CD4-positive, alpha-beta T cell treated with Interleukin-17A for 1 hour (primary cell): ENCODE data around the gene CYTH3.
"Not testable (repeated sequence)": the region's sequence is repeated elsewhere in the genome, so short reads cannot be mapped to it uniquely, and the experiment has no call there.

Source experiments
- DNase-seq: peaks from one replicate; pipeline ENCODE4 v3.0.0-alpha.2; 2020

CYTH3 gene, protein sequence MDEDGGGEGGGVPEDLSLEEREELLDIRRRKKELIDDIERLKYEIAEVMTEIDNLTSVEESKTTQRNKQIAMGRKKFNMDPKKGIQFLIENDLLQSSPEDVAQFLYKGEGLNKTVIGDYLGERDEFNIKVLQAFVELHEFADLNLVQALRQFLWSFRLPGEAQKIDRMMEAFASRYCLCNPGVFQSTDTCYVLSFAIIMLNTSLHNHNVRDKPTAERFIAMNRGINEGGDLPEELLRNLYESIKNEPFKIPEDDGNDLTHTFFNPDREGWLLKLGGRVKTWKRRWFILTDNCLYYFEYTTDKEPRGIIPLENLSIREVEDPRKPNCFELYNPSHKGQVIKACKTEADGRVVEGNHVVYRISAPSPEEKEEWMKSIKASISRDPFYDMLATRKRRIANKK

DNA sequence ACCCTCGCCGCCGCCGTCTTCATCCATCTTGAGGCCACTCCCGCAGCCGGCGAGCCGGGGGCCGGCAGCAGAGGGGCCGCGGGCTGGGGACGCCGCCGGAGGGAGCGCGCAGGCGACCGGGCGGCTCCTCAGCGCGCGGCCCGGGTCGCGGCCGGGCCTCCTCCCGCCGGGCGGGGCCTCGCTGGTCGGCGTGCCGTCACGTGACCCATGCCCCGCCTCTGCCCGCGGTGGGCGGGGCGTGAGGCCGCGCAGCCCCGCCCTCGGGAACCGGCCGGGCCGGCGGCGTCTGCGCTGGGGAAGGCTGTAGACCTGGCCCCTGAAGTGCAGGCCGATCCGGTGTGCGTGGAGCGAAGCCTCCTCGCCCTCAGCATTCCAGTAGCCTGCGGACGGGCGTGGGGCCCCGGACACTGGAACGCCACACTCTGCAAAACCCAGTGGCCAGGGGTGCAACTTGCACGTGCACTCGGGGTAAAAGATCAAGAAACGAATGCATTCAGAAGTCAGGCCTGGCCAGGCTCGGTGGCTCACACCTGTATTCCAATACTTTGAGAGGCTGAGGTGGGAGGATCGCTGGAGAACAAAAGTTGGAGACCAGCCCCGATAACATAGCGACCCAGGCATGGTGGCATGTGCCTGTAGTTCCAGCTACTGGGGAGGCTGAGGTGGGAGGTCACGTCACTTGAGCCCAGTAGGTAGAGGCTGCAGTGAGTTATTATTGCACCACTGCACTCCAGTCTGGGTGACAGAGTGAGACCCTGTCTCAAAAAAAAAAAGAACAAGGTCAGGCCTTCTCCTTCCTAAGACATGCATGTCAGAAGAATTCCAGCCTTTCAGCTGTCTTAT, at the start of gene CYTH3:
Gene CYTH3, minus strand, starts transcription at position 144 of the 843 bp plus-strand sequence. Its CDS starts 117 bp downstream, at position 27.
- DNase-seq: peak; percentile 82

DNA sequence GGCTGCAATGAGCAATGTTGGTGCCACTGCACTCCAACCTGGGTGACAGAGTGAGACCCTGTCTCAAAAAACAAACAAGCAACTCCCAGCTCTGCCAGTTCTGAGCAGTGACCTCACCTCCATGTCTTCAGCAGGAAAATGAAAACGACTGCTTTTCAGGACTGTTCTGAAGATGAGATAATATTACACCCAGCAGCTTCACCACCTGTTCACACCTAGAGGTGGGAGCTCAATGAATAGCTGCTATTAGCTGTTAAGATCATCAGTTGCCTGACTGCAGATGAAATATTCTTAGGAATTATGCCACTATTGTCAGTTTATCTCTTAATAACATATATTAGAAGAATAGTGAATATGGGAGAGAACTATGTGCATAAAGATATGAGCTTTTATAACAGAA, 48.4 kb upstream of the CYTH3 start:
- DNase-seq: no peak

DNA sequence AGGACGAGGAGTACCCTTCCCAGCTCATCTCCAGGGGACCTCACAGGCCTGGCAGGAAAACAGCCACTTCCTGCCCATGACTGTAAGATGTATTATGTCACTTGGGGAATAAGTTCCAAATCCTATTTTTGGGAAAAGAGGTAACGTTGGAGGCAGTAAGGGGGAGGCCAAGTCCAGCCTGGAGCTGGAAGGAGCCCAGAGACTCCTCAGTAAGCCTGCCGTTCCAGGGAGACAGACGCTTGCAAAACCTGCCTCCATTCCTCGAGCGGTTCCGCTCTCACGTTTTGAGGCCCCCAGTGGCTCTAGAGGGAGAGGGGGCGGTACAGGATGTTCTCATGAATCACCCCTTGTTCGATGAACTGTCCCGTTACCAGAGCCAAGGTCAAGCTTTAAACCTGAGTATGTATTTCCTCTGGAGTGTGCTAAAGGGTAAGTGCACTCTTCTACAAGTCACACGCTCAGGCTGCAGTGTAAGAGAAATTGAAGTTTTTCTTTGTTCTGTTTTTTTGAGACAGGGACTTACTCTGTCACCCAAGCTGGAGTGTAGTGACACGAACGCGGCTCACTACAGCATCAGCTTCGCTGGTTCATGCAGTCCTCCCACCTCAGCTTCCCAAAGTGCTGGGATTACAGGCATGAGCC, 45.5 kb upstream of the CYTH3 start:
- DNase-seq: no peak

DNA sequence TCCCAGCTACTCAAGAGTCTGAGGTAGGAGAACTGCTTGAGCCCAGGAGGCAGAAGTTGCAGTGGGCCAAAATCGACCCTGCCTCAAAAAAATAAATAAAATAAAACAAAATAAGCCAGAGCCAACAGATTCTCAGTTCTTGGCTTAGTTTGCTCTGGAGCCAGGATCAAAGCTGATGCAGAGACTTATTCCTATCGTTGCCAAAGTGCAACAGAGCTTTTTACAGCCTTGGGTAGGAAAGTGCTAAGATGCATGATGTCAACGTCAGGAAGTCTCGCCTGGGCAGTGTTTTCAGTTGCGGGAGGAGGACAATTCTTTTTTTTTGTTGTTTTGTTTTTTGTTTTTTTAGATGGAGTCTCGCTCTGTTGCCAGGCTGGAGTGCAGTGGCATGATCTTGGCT, 43.8 kb upstream of the CYTH3 start:
- DNase-seq: no peak

DNA sequence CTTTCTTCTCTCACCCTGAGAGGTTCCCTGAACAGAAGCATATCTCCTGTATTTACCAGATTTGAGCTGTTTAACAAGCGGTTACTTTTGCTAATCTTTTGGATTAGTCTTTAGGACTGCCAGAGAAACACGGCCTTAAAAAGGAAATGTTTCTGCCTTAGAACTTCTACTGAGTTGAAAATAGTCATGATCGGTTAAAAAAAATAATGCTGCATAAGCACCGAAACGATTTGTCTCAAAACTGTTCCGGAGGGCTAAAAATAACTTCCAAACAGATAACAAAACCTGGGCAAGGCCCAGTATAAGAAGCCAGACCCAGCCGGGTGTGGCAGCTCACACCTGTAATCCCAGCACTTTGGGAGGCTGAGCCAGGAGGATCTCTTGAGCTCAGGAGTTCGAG, 43.3 kb upstream of the CYTH3 start:
- no peak for DNase-seq

DNA sequence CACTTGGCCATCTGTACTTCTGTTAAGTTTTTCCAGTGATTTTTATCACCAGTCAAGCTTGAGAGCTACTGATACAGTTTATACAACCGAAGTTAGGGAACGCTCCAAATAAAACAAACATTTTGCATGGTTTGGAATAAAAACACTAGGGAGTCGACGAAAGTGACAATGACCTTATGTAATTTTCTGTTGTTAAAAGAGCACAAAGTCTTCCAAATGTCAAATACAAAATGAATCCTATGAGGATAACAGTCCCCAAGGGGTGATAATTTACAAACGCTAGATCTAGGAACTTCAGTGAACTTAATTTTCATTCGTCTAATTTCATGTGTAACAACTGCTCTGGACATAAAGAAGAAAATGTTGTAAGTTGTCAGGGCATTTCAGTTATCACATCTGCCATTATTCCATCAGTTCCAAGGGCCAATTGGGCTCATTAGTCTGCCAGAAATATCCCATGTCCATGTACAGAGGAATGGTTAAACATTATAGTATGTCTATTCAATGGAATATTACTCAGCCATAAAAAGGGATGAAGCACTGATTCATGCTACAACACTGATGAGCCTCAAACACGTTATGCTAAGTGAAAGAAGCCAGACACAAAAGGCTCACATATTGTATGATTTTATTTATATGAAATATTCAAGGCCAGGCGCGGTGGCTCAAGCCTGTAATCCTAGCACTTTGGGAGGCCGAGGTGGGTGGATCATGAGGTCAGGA, 38.0 kb upstream of the CYTH3 start:
- no peak for DNase-seq

DNA sequence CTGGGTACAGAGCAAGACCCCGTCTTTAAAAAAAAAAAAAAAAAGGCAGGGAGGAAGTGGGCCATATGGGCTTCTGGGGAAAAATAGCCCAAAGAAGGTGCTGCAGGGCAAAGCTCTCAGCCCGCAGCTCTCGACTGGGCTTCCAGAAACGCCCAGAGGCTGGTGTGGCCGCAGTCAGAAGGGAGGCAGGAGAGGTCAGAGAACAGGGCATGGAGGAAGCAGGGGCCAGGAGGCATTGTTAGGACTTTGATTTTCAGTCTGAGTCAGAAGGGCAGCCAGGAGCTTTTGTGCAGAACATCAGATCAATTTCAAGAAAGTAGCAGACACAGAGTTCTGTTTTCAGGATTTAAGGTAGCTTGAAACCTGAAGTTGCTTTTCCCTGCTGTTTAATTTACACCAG, 35.3 kb upstream of the CYTH3 start:
- no peak for DNase-seq

DNA sequence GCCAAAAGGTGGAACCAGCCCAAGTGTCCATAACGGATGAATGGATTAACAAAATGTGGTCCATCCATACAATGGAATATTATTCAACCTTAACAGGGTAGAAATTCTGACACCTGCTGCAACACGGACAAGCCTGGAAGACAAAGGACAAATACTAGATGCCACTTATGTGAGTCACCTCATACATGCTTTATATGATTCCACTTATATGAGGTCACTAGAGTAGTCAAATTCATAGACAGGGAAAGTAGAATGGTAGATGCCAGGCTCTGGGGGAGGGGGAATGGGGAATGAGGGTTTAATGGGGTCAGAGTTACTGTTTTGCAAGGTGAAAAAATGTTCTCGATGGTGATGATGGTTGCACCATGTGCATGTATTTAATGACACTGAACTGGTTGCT, 34.0 kb upstream of the CYTH3 start:
- DNase-seq: no peak

DNA sequence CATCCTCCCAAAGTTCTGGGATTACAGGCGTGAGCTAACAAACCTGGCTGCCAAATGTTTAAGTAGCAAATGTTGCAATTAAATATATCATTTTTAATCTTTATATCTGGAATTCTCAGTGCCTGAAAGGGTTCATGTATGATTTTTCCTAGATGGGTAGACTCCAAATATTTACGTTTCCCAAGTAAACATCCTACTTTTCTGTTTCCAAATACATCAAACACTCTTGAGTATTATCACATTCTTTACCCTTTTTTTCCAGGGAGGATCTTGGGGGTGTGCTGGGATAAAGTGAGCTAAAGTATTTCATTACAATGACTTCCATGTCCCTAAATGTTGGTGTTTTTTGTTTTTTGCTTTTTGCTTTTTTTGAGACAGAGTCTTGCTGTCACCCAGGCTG, 32.9 kb upstream of the CYTH3 start:
- DNase-seq: no peak

DNA sequence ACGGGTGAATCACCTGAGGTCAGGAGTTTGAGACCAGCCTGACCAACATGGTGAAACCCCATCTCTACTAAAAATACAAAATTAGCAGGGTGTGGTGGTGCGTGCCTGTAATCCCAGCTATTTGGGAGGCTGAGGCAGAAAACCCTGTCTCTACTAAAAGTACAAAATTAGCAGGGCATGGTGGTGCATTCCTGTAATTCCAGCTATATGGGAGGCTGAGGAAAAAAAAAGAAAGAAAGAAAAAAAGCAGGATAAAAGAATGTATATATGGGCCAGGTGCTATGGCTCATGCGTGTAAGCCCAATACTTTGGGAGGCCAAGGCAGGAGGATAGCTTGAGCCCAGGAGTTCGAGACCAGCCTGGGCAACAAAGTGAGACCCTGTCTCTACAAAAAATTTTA, 29.0 kb upstream of the CYTH3 start:
- not testable (repeated sequence) for DNase-seq

DNA sequence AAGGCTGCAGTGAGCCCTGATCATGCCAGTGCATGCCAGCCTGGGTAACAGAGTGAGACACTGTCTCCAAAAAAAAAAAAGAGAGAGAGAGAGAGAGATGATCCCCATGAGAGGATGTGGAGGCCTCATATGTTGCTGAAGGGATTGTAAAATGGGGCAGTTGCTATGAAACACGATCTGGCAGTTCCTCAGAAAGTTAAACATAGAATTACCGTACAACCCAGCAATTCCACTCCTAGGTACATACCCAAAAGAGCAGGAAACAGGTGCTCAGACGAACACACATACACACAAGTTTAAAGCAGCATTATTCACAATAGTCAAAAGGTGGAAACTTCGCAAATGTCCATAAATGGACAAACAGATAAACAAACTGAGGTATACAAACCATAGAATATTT, 27.4 kb upstream of the CYTH3 start:
- DNase-seq: no peak

DNA sequence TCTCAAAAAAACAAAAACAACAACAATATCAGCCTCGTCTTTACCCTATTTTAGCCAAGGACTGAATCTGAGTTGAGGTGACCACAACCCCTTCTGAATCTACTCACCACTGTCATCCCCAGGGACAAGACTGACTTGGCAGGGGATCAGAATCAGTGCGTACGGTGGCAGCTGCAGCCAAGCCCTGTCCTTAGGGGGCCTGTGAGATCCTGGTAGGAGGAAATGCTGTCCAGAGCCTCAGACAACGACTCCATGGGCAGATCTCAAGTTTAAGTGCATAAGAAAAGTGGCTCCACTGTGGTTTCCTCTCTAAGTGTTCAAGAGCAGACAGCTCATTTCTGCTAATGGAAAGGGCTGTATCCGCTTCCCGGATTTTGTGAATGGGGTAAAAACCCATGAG, 22.4 kb upstream of the CYTH3 start:
- DNase-seq: no peak

DNA sequence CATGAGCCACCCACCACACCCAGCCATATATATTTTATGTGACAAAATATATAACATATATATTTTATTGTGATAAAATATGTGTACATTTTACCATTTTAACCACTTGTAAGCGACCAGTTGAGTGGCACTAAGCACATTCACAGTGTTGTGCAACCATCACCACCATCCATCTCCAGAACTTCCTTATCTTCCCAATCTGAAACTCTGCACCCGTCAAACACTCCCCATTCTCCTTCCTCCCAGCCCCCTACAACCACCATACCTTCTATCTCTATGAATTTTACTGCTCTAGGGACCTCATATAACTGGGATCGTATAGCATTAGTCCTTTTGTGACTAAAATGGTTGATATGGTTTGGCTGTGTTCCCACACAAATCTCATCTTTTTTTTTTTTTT, 20.8 kb upstream of the CYTH3 start:
- DNase-seq: no peak

DNA sequence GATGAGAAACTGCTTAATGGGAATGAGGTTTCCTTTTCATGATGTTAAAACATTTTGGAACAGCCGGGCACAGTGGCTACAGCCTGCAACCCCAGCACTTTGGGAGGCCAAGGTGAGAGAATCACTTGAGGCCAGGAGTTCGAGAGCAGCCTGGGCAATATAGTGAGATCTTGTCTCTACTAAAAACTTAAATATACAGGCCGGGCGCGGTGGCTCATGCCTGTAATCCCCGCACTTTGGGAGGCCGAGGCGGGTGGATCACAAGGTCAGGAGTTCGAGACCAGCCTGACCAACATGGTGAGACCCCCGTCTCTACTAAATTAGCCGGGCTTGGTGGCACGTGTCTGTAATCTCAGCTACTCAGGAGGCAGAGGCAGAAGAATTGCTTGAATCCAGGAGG, 19.5 kb upstream of the CYTH3 start:
- not testable (repeated sequence) for DNase-seq

DNA sequence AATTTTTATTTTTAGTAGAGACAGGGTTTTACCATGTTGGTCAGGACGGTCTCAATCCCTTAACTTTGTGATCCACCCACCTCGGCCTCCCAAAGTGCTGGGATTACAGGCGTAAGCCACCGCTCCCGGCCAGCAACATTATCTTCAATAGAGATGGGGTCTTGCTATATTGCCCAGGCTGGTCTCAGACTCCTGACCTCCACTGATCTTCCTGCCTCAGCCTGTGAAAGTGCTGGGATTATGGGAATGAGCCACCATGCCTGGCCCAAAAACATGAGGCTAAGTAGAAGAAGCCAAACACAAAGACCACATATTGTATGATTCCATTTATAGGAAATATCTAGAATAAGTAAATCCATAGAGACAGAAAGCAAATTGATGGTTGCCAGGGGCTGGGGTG, 19.1 kb upstream of the CYTH3 start:
- DNase-seq: no peak

DNA sequence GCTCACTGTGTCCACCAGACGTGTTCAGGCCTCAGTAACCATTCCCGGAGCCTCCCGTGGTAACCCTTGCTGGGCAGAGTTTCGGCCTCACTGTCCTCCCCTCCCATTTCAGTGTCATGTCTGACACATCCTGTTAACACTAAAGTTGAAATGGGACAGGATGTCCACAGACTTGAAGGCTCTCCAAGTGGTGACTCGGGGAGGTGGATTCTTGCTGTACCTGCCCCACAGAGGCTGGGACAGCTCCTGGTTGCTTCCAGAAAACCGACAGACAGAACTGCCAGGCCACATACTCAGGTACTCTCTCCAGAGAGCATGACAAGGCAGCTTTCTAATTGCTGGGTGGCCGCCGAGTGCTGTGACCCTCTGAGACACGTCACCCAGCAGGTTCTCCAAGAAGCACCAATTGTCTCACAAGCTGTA, 17.9 kb upstream of the CYTH3 start:
- no peak for DNase-seq

DNA sequence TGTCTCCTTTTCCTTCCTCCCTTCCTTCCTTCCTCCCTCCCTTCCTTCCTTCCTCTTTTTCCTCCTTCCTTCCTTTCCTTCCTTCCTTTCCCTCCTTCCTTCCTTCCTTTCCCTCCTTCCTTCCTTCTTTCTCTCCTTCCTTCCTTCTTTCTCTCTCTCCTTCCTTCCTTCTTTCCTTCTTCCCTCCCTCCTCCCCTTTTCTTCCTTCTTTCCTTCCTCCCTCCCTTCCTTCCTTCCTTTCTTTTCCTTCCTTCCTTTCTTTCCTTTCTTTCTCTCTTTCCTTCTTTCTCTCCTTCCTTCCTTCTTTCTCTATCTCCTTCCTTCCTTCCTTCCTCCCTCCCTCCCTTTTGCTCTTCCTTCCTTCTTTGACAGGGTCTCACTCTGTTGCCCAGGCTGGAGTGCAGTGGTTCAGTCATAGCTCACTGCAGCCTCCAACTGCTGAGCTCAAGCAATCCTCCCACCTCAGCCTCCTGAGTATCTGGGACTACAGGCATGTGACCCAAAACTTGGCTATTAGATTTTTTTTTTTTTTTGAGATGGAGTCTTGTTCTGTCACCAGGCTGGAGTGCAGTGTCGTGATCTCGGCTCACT, 15.9 kb upstream of the CYTH3 start:
- no peak for DNase-seq

DNA sequence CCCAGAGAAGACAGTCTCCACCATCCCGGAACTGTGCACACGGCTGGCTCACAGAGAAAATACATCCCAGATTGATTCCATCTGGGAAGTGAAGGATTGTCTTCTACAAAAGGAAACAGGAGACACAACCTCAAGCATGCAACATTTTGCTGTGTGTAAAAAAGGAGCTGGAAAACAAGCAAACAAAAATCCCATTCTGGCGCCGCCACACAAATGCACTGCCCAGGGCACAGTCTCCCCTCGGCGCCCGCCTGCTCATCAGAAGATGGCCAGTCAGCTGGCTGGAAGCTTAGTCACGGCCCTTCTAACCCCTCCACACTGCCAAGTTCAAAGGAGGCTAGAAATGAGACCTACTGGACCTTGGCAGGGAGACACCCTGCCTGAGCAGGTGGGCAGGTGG, 14.1 kb upstream of the CYTH3 start:
- DNase-seq: no peak

DNA sequence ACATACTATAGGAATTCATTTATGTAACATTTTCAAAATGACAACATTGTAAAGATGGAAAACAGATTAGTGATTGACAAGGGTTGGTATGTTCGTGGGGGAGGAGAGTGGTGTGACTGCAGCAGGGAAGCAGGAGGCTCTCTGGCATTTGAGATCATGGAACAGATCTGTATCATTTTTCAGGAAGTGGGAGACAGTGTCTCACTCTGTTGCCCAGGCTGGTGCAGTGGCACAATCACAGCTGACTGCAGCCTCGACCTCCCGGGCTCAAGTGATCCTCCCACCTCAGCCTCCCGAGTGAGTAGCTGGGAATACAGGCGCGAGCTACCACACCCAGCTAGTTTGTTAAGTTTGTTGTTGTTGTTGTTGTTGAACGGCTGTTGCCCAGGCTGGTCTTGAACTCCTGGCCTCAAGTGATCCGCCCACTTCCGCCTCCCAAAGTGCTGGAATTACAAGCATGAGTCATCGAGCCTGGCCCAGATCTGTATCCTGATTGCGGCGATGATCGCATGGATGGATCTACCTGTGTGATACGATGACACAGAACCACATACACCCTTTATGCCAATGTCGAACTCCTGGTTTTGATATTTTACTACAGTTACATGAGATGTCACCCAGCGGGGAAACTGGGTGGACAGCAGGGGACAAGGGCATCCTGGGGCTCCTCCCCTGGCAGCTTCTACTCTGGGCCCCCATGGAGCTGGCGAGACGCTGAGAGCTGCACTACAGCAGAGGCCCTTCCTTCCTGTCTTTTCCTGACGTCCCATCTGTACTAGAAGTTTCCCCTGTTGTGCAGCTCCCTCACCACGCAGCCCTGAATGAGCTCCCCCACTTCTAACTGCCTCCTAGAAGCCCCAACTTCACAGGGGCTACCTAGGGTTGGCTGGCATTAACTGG, 12.3 kb upstream of the CYTH3 start:
- DNase-seq: no peak

DNA sequence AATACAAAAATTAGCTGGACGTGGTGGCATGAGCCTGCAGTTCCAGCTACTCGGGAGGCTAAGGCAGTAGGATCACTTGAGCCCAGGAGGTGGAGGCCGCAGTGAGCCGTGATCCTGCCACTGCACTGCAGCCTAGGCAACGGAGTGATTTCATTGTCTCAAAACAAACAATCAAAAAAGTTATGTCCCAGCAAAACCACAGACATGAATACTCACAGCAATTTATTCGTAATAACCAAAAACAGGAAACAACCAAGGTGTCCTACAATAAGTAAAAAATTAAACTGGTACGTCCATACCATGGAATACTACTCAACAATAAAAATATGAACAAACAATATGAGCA, 11.6 kb upstream of the CYTH3 start:
- DNase-seq: peak; percentile 5

DNA sequence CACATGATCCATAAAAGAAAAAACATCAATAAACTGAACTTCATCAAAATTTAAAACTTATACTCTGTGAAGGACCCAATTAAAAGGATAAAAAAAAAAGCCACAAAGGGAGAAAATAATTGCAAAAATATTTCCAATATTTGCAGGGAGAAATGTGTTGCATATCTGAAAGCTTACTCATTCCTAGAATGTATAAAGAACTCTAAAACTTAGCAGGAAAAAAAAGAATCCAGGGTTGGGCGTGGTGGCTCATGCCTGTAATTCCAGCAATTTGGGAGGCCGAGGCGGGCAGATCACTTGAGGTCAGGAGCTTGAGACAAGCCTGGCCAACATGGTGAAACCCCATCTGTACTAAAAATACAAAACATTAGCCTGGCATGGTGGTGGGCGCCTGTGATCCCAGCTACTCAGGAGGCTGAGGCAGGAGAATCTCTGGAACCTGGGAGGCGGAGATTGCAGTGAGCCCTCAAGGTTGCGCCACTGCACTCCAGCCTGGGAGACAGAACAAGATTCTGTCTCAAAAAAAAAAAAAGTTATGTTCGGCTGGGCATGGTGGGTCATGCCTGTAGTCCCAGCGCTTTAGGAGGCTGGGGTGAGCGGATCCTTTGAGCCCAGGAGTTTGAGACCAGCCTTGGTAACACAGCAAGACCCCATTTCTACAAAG, 11.1 kb upstream of the CYTH3 start:
- not testable (repeated sequence) for DNase-seq
